HCT116 (cell line): ENCODE measurements around the gene MAML3. TPM values are rescaled to one million over a fixed set of nuclear protein-coding genes. Genes with fewer than 3 reads are reported as not detected.

ENCODE experiments used
- ATAC-seq: fragments of 200-7000 bp; cut with Tn5 transposase; 2 replicates; pipeline ENCODE4 v1.9.1; 2020; ENCODE audit warnings: mild to moderate bottlenecking, moderate library complexity
- BruUV-seq: library from RNA; stranded (reverse); fragments of 400-500 nt; replicated peaks from 2 replicates; lab custom pipeline; 2021; lab: Mats Ljungman, UMichigan
- CTCF ChIA-PET: fragments of 300-600 bp; sonication (Branson Sonifier 250); formaldehyde crosslinking; loops from one replicate; lab custom pipeline; 2021; ENCODE audit warnings: antibody characterized with exemption; lab: Charles Lee
- POLR2A ChIA-PET: fragments of 300-600, 350-600 bp; sonication (Branson Sonifier 250); formaldehyde crosslinking; loops from one replicate; lab custom pipeline; 2021; ENCODE audit warnings: antibody characterized with exemption; lab: Charles Lee
- RAD21 ChIA-PET, 2 experiments: fragments of 300-600 bp; sonication (Branson Sonifier 250); formaldehyde crosslinking; loops; one replicate each; lab custom pipeline; 2023; ENCODE audit warnings: low total read pairs in 2 of 2; ENCODE audit not compliant: uncharacterized antibody in 2 of 2, unreplicated experiment in 2 of 2, low non-redundant PET in 1 of 2; lab: Charles Lee
- DNase-seq: peaks from one replicate; pipeline ENCODE4 v3.0.0-alpha.2; 2010; ENCODE audit warnings: low read depth, low spot score
- H2AFZ ChIP-seq: fragments of 200-600 bp; shearing (Covaris generic), sonication (generic); 2 replicates; pipeline ENCODE4 v1.6.1; 2017; ENCODE audit warnings: low read depth, mixed run types, mixed read lengths, antibody characterized with exemption, low read length; ENCODE audit not compliant: poor library complexity, severe bottlenecking
- H3K27ac ChIP-seq: 2 replicates; pipeline ENCODE4 v1.5.1; 2012; ENCODE audit warnings: low read depth, low read length
- H3K27me3 ChIP-seq: fragments of 200-600 bp; sonication (generic); 2 replicates; pipeline ENCODE4 v1.6.1; 2016; ENCODE audit warnings: mixed run types, low read length, mixed read lengths; ENCODE audit not compliant: insufficient read depth
- H3K36me3 ChIP-seq, 2 experiments: fragments of 200-500 bp in 1 of 2; fragments of 200-600 bp in 1 of 2; sonication (Bioruptor generic) in 1 of 2; sonication (generic) in 1 of 2; 2 replicates each; pipeline versions ENCODE4 v1.5.1 to v1.6.1; 2014 to 2016; ENCODE audit warnings: low read length in 2 of 2, inconsistent platforms in 1 of 2, mixed read lengths in 1 of 2, mixed run types in 1 of 2; ENCODE audit not compliant: insufficient read depth in 2 of 2, control insufficient read depth in 1 of 2
- H3K4me1 ChIP-seq, 2 experiments: fragments of 200-600 bp in 1 of 2; sonication (generic) in 1 of 2; 2 replicates each; pipeline versions ENCODE4 v1.5.1 to v1.6.1; 2012 to 2017; ENCODE audit warnings: low read length in 2 of 2, inconsistent platforms in 1 of 2, mild to moderate bottlenecking in 1 of 2, mixed read lengths in 1 of 2, mixed run types in 1 of 2, moderate library complexity in 1 of 2; ENCODE audit not compliant: insufficient read depth in 2 of 2, control insufficient read depth in 1 of 2
- H3K4me2 ChIP-seq: fragments of 200-600 bp; sonication (generic); 2 replicates; pipeline ENCODE4 v1.6.1; 2017; ENCODE audit warnings: mixed run types, low read length, mixed read lengths
- H3K4me3 ChIP-seq, 2 experiments: fragments of 200-600 bp in 1 of 2; sonication (generic) in 1 of 2; replicated peaks in 1 of 2; 2 replicates each; pipeline ENCODE4 v1.5.1; 2011 to 2016; ENCODE audit warnings: low read length in 2 of 2, control low read depth in 1 of 2, low read depth in 1 of 2, mild to moderate bottlenecking in 1 of 2, mixed read lengths in 1 of 2, mixed run types in 1 of 2
- H3K79me2 ChIP-seq: fragments of 200-600 bp; sonication (generic); 2 replicates; pipeline ENCODE4 v1.6.1; 2017; ENCODE audit warnings: mild to moderate bottlenecking, mixed run types, low read length, moderate library complexity, mixed read lengths; ENCODE audit not compliant: insufficient read depth
- H3K9ac ChIP-seq: fragments of 200-600 bp; sonication (generic); 2 replicates; pipeline ENCODE4 v1.6.1; 2016; ENCODE audit warnings: low read length, mixed read lengths
- H3K9me2 ChIP-seq: fragments of 200-600 bp; sonication (generic), shearing (Covaris generic); 2 replicates; pipeline ENCODE4 v1.6.1; 2017; ENCODE audit warnings: mixed run types, mild to moderate bottlenecking, moderate library complexity; ENCODE audit not compliant: insufficient read depth
- H3K9me3 ChIP-seq, 2 experiments: fragments of 200-500 bp in 1 of 2; fragments of 200-600 bp in 1 of 2; sonication (Bioruptor generic) in 1 of 2; sonication (generic) in 1 of 2; 2 replicates each; pipeline ENCODE4 v1.6.1; 2014 to 2017; ENCODE audit warnings: low read length in 2 of 2, mixed read lengths in 2 of 2, inconsistent platforms in 1 of 2, low read depth in 1 of 2, mild to moderate bottlenecking in 1 of 2, mixed run types in 1 of 2, moderate library complexity in 1 of 2; ENCODE audit not compliant: control insufficient read depth in 1 of 2, insufficient read depth in 1 of 2
- H4K20me1 ChIP-seq: fragments of 200-600 bp; sonication (generic), shearing (Covaris generic); 2 replicates; pipeline ENCODE4 v1.6.1; 2017; ENCODE audit warnings: mixed run types, mild to moderate bottlenecking, moderate library complexity; ENCODE audit not compliant: insufficient read depth
- CBX3 ChIP-seq: IDR thresholded peaks from 2 replicates; pipeline ENCODE4 v1.6.1; 2012; ENCODE audit warnings: low read depth
- CEBPB ChIP-seq: IDR thresholded peaks from 2 replicates; pipeline ENCODE4 v1.6.1; 2012; ENCODE audit warnings: low read depth
- EZH2phosphoT487 ChIP-seq: fragments of 200-600 bp; IDR thresholded peaks from 2 replicates; pipeline ENCODE4 v1.6.1; 2018; ENCODE audit warnings: antibody characterized with exemption, borderline replicate concordance
- POLR2AphosphoS5 ChIP-seq: IDR thresholded peaks from 2 replicates; pipeline ENCODE4 v1.6.1; 2011; ENCODE audit warnings: mild to moderate bottlenecking, low read depth, low read length, moderate library complexity
- YY1 ChIP-seq: IDR thresholded peaks from 2 replicates; pipeline ENCODE4 v1.6.1; 2011; ENCODE audit warnings: low read length, low read depth, moderate library complexity, mild to moderate bottlenecking; ENCODE audit not compliant: insufficient replicate concordance; ENCODE audit errors: extremely low read depth
- ZFX ChIP-seq: fragments of 450-650 bp; IDR thresholded peaks from 2 replicates; pipeline ENCODE4 v1.6.1; 2017
- intact Hi-C: fragments of 100-400 bp; cut with micrococcal nuclease; formaldehyde crosslinking; loops from 2 replicates; pipeline ENCODE4 v1.10.0; 2022
- total RNA-seq: library from RNA; stranded (reverse); gene quantifications from one replicate; pipeline ENCODE4 v1.2.1, GENCODE V29; 2021; ENCODE audit not compliant: unreplicated experiment

MAML3 gene
- total RNA-seq, 1 experiment from 2014 or later = 3.1 TPM

- ChIA-PET POLR2A (no interaction called here), RAD21 (no interaction called here), CTCF (interaction anchor here (1.0 kb wide), 1 partner anchor 108 kb away, joined by 4 read pairs; no protein-coding TSS in a partner anchor)
- Histone ChIP-seq H4K20me1 (no peaks in the 10 kb centered on the region), H2AFZ (no peak overlapping the region), H3K79me2 (no peaks in the 10 kb centered on the region), H3K4me1 (no peaks in the 10 kb centered on the region), H3K4me2 (no peak overlapping the region), H3K9ac (no peak overlapping the region), H3K27me3 (no peaks in the 10 kb centered on the region), H3K9me2 (no peaks in the 10 kb centered on the region), H3K36me3 (no peaks in the 10 kb centered on the region), H3K27ac (no peak overlapping the region), H3K9me3 (no peaks in the 10 kb centered on the region), H3K4me3 (no peak overlapping the region)
- ATAC-seq = no peak
- TF ChIP-seq CEBPB (no peak), CBX3 (no peak), EZH2phosphoT487 (no peak), ZFX (no peak)
- DNase-seq = no peak
- intact Hi-C loops = no loop called here
- BruUV-seq = no TSS peak
Observed at GRCh38 chr4:139764686-139765310, 389.2 kb downstream of the MAML3 start.

- ChIA-PET RAD21 (no interaction called here), POLR2A (no interaction called here), CTCF (interaction anchor here (1.0 kb wide), 1 partner anchor 107 kb away, joined by 4 read pairs; no protein-coding TSS in a partner anchor)
- intact Hi-C loops = no loop called here
- no peaks in the 10 kb centered on the region for H3K27me3 ChIP-seq
- H4K20me1 ChIP-seq = no peaks in the 10 kb centered on the region
- no peaks in the 10 kb centered on the region for H3K79me2 ChIP-seq
- H3K36me3 ChIP-seq = no peaks in the 10 kb centered on the region
- no peak for ATAC-seq
- no peak for DNase-seq
- TF ChIP-seq POLR2AphosphoS5 (no peak), YY1 (no peak)
- no TSS peak for BruUV-seq
- H3K4me1 ChIP-seq = no peaks in the 10 kb centered on the region
- H3K27ac ChIP-seq = no peak overlapping the region
- no peak overlapping the region for H2AFZ ChIP-seq
- H3K9me3 ChIP-seq = no peaks in the 10 kb centered on the region
- no peaks in the 10 kb centered on the region for H3K9me2 ChIP-seq
- no peak overlapping the region for H3K4me2 ChIP-seq
- no peak overlapping the region for H3K4me3 ChIP-seq
- H3K9ac ChIP-seq = no peak overlapping the region
Observed at GRCh38 chr4:139764182-139764581, 389.8 kb downstream of the MAML3 start.
